ENCODE data around the gene BSPRY.

BSPRY gene

GRCh38 chr9:113317777-113318176 lies 31.6 kb upstream of the BSPRY start:
- TF ChIP-seq CTCF (IDR thresholded peaks at IDR 0.05; ENCODE audit: insufficient read depth, low read length) (no peak), POLR2AphosphoS5 (IDR thresholded peaks at IDR 0.05; ENCODE audit: low read depth) (no peak), SPI1 (IDR thresholded peaks at IDR 0.05; ENCODE audit: borderline replicate concordance, low read depth) (no peak), REST (IDR thresholded peaks at IDR 0.05; ENCODE audit: insufficient replicate concordance, low read depth) (no peak), GABPA (IDR thresholded peaks at IDR 0.05; ENCODE audit: low read depth) (no peak)
- no peaks in the 10 kb centered on the region for H3K27me3 ChIP-seq (ENCODE audit: insufficient read depth, poor library complexity, severe bottlenecking)
- no peak overlapping the region for H3K27ac ChIP-seq (replicated peaks)
- no peak for DNase-seq (ENCODE audit: low read depth in 1 of 2, low spot score in 1 of 2)
- H3K4me3 ChIP-seq (replicated peaks; ENCODE audit: insufficient read depth, low read length), result no peak overlapping the region

GRCh38 chr9:113319054-113319453 lies 30.3 kb upstream of the BSPRY start:
- no peak for DNase-seq (ENCODE audit: low read depth in 1 of 2, low spot score in 1 of 2)
- TF ChIP-seq SPI1 (IDR thresholded peaks at IDR 0.05; ENCODE audit: borderline replicate concordance, low read depth) (no peak), POLR2AphosphoS5 (IDR thresholded peaks at IDR 0.05; ENCODE audit: low read depth) (no peak), CTCF (IDR thresholded peaks at IDR 0.05; ENCODE audit: insufficient read depth, low read length) (no peak)
- no peak overlapping the region for H3K27ac ChIP-seq (replicated peaks)

GRCh38 chr9:113320051-113320450 lies 29.3 kb upstream of the BSPRY start:
- no peak for DNase-seq (ENCODE audit: low read depth in 1 of 2, low spot score in 1 of 2)
- TF ChIP-seq CTCF (IDR thresholded peaks at IDR 0.05; ENCODE audit: insufficient read depth, low read length) (no peak), GABPA (IDR thresholded peaks at IDR 0.05; ENCODE audit: low read depth) (no peak)
- no peak overlapping the region for H3K27ac ChIP-seq (replicated peaks)
- no peaks in the 10 kb centered on the region for H3K27me3 ChIP-seq (ENCODE audit: insufficient read depth, poor library complexity, severe bottlenecking)
- H3K4me3 ChIP-seq (replicated peaks; ENCODE audit: insufficient read depth, low read length), result no peak overlapping the region

More at GRCh38 chr9:113319054-113319453, 30.3 kb upstream of the BSPRY start:
- Histone ChIP-seq H3K27me3 (ENCODE audit: insufficient read depth, poor library complexity, severe bottlenecking) (no peaks in the 10 kb centered on the region), H3K4me3 (replicated peaks; ENCODE audit: insufficient read depth, low read length) (no peak overlapping the region)

DNA sequence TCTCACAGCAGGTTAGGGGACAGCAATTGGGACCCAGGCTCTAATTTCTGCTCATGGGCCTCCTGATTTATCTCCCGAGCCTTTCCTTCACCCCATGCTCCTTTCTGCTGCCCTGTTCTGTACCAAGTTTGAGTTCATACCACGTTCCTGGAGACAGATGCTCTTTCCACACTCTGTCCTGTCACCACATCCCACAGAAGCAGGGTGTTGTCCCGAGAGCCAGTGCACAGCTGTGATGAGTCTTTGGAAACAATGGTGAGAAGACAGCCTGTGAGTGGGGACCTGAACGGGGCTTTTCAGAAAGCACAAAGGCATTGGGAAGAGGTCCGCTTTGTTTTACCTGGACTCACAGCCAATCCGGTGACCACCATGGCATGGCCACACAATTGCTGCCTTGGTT lies 26.7 kb upstream of the BSPRY start:
- Histone ChIP-seq H3K4me3 (replicated peaks; ENCODE audit: insufficient read depth, low read length) (no peak overlapping the region), H3K27me3 (ENCODE audit: insufficient read depth, poor library complexity, severe bottlenecking) (no peaks in the 10 kb centered on the region), H3K27ac (replicated peaks) (no peak overlapping the region)
- TF ChIP-seq POLR2AphosphoS5 (IDR thresholded peaks at IDR 0.05; ENCODE audit: low read depth), result no peak
- TF ChIP-seq SPI1 (IDR thresholded peaks at IDR 0.05; ENCODE audit: borderline replicate concordance, low read depth), result no peak
- TF ChIP-seq REST (IDR thresholded peaks at IDR 0.05; ENCODE audit: insufficient replicate concordance, low read depth), result no peak
- TF ChIP-seq GABPA (IDR thresholded peaks at IDR 0.05; ENCODE audit: low read depth), result no peak
- TF ChIP-seq CTCF (IDR thresholded peaks at IDR 0.05; ENCODE audit: insufficient read depth, low read length), result no peak
- DNase-seq (ENCODE audit: low read depth in 1 of 2, low spot score in 1 of 2), result no peak

All from HL-60 (cell line).